Measurements from ENCODE around the gene A3GALT2.

Gene A3GALT2

DNA sequence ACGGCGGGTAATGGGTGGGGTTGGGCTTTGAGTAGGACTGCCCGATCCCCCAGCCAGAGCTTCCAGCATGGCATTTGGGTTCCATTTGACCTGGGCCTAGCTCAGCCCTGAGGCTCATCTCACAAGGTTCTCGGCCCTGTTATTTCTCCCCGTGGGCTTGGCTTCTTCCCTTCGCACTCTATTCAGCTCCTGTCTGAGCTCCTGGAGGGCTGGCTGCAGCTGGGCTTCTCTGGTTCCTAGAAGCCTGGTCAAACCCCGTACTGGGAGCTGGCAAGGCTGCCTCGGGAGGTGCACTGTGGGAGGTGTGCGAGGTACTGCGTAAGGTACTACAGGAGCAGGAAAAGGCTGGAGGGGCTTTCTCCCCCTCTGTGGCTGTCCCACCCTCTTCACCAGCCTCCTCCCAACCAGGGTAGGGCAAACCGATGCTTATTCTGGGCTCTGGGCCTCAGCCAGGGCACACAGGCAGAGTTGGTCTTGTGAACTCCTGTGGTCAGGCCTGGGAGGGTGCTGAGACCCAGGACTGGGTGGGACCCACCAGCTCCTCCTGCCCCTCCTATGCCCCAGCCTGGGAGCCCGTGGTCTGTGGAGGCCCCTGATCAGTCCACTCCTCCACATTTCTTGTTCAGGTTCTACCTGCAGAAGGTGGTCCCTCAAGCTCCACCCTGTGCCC, 814 bp downstream of the A3GALT2 start:
- in situ Hi-C loops (cut with HindIII; ENCODE audit: low sequenced_read_pairs): loop anchor here (5.0 kb wide), 1 partner anchor 77 kb away; no protein-coding TSS in a partner anchor
- H3K4me3 ChIP-seq (ENCODE audit: low read depth, low read length): no peak overlapping the region
- TF ChIP-seq CTCF (IDR thresholded peaks at IDR 0.05; ENCODE audit: low read depth, low read length, missing control alignments): no peak
- DNase-seq (ENCODE audit: low read depth): no peak

GRCh38 chr1:33319186-33319948, 1.5 kb downstream of the A3GALT2 start:
- no peak for TF ChIP-seq CTCF (IDR thresholded peaks at IDR 0.05; ENCODE audit: low read depth, low read length, missing control alignments)
- DNase-seq (ENCODE audit: low read depth): no peak
- in situ Hi-C loops (cut with HindIII; ENCODE audit: low sequenced_read_pairs): no loop called here

DNA sequence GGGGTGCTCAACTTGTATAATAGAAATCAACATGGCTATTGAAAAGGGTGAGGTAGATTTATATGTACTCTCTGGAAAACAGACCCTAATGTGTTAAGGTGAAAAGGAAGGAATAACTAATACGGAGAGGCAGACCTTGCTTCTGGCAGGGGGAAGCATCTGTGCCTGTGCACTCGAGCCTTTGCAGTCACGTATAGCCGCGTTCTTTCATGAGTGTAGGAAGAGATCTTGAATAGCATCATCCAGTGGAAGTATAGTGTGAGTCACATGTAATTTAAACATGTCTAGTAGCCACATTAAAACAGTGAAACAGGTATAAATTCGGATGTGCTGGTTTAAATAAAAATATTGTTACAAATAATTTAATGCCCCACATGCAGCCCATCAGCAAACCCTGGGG, 3.0 kb downstream of the A3GALT2 start:
- no peak overlapping the region for H3K4me3 ChIP-seq (ENCODE audit: low read depth, low read length)
- in situ Hi-C loops (cut with HindIII; ENCODE audit: low sequenced_read_pairs): no loop called here
- no peak for TF ChIP-seq CTCF (IDR thresholded peaks at IDR 0.05; ENCODE audit: low read depth, low read length, missing control alignments)
- no peak for DNase-seq (ENCODE audit: low read depth)

More at GRCh38 chr1:33319186-33319948, 1.5 kb downstream of the A3GALT2 start:
- H3K4me3 ChIP-seq (ENCODE audit: low read depth, low read length): no peak overlapping the region

- no peak for TF ChIP-seq CTCF (IDR thresholded peaks at IDR 0.05; ENCODE audit: low read depth, low read length, missing control alignments)
- no peak for DNase-seq (ENCODE audit: low read depth)
- in situ Hi-C loops (cut with HindIII; ENCODE audit: low sequenced_read_pairs): no loop called here
- no peak overlapping the region for H3K4me3 ChIP-seq (ENCODE audit: low read depth, low read length)
These were observed 3.5 kb downstream of the A3GALT2 start for GRCh38 chr1:33317354-33317753.

- in situ Hi-C loops (cut with HindIII; ENCODE audit: low sequenced_read_pairs): no loop called here
- no peak for DNase-seq (ENCODE audit: low read depth)
- no peak for TF ChIP-seq CTCF (IDR thresholded peaks at IDR 0.05; ENCODE audit: low read depth, low read length, missing control alignments)
- H3K4me3 ChIP-seq (ENCODE audit: low read depth, low read length): no peak overlapping the region
These were observed 4.3 kb downstream of the A3GALT2 start for GRCh38 chr1:33316601-33317000.

DNA sequence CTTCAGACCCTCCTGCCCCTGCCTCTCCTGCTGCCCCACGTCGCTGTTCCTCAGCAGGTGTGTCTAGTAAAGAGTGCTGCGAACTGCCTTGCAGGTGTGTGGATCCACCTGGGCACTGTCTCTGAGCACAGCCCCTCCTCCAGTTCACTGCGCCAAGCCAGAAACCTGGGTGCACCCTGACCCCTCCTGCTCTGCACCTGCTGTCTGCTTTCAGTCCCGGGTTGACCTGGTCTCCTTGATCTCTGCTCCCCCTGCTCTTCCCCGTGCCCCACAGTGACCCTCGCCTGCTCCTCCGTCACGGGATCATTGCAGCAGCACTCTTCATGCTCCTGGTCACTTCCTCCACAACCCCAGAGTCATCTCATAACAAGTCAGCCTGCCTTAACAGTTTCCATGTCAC, 6.5 kb downstream of the A3GALT2 start:
- TF ChIP-seq CTCF (IDR thresholded peaks at IDR 0.05; ENCODE audit: low read depth, low read length, missing control alignments): no peak
- DNase-seq (ENCODE audit: low read depth): no peak
- no peak overlapping the region for H3K4me3 ChIP-seq (ENCODE audit: low read depth, low read length)
- in situ Hi-C loops (cut with HindIII; ENCODE audit: low sequenced_read_pairs): no loop called here

All from astrocyte of the cerebellum (primary cell).